Activated CD4-positive, CD25-positive, alpha-beta regulatory T cell treated with anti-CD3 and anti-CD28 coated beads, Interleukin-2, amount 50 U/mL, for 72 hours (primary cell): ENCODE results near the gene MT4.
A peak's percentile ranks its signal among the peaks of the same experiment; 100 is the strongest.

Experiments used
- DNase-seq: peaks from one replicate; pipeline ENCODE4 v3.0.0; 2021

MT4 gene

DNA sequence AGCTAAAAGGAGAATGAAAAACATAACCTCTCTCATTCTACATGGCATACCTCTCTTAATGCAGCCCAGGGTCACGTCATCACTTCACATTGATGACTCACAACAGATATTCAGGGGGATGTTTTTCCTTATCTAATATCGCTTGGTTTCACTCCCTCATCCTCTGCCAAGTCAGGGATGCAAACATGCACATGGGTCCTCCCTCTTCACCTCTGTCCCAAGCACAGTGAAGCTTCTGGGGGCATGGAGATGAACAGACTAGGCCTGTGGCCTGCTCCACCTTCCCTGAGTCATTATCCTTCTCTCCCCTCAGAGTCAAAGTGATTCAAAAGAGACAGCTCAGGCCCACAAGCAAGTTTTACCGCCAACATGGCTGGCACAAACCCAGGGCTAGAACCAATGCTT is 41.2 kb downstream of the MT4 start:
- no peak for DNase-seq

DNA sequence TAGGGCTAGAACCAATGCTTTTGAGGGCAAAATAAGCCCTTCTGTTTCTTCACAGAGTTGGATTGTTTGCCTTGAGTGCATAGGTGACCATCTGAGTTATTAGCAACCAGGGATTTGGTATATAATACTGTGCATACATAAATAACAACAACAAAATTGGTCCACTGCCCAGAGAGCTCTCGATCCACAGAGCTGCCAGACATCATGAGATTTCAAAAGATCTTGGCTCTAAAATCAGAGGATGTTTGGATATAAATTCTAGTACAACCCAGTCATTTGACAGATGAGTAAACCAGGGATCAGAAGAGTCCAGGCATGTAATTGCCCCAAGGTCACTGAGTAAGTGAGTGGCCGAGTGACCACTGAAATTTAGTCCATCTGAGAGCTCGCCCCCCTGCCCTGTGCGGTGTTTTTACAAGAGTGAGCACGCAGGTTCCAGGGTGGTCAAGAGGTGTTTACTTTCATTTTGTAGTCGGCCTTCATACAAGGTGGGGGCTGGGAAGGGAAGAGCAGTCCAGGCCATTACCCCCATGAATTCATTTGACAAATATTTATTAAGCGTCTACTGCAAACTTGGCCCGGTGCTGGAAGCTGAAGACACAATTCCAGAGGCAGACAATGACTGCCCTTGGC is 41.7 kb downstream of the MT4 start:
- DNase-seq: no peak

DNA sequence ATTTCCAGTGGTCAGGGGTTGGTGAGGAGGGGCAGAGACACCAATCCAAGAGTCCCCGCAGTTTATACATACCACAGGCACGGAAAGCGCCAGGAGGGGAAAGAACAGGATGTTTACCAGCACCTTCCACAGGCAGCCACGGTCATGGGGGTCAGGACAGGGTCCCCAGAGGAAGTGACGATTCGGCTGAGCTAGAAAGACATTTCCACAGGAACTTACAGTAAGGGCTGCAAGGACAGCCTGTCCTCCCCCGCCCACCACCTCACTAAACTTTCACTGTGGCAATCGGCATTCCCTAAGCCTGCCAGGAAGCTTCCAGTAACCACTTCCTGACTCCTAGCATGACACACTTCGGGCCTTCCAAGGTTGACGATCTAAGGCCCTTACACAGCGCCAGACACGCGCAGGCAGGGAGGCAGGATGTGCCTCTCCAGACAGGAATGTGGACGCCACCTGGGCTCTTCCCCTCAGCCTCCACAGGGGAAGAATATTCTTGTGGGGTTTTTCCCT is 42.3 kb downstream of the MT4 start:
- DNase-seq: no peak

DNA sequence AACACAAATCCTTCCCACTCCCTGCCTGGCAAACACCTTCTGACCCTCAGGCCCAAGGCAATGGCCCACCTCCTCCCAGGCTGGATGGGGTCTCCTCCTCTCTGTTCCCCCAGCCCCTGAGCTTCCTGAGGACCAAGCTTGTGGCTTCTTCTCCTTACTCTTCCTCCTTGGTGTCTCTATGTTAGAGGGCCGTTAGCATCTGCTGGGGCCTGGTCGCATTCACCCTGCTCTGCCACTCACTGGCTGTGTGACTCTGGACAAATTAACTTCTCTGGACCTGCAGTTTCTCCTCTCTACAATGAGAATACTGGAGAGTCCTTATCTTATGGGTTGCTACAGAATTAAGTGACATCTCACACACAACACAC is 42.8 kb downstream of the MT4 start:
- DNase-seq: no peak

DNA sequence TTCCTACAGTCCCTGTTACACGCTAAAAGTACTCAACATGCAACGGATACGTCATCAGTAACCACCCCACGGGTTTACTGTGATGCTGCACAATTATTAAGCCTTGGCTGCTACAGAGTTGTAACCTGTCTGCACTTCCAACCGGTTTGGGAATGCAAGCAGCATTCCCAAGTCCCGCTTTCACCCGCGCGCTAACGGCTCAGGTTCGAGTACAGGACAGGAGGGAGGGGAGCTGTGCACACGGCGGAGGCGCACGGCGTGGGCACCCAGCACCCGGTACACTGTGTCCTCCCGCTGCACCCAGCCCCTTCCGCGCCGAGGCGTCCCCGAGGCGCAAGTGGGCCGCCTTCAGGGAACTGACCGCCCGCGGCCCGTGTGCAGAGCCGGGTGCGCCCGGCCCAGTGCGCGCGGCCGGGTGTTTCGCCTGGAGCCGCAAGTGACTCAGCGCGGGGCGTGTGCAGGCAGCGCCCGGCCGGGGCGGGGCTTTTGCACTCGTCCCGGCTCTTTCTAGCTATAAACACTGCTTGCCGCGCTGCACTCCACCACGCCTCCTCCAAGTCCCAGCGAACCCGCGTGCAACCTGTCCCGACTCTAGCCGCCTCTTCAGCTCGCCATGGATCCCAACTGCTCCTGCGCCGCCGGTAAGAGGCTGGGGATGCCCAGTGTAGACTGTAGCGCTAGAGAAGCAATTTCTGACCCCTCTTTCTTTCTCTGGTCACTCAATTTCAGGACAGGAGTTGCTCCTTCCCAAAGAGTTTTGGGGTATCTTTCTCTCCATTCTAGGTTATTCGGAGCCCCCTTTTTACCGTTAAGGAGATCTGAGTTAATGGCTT is 43.4 kb downstream of the MT4 start, which contains the start of gene MT2A:
Gene MT2A (plus strand): TSS at position 542 of the 833 bp plus-strand sequence. CDS start 72 bp downstream, at position 614.
- peak; percentile 83 for DNase-seq

DNA sequence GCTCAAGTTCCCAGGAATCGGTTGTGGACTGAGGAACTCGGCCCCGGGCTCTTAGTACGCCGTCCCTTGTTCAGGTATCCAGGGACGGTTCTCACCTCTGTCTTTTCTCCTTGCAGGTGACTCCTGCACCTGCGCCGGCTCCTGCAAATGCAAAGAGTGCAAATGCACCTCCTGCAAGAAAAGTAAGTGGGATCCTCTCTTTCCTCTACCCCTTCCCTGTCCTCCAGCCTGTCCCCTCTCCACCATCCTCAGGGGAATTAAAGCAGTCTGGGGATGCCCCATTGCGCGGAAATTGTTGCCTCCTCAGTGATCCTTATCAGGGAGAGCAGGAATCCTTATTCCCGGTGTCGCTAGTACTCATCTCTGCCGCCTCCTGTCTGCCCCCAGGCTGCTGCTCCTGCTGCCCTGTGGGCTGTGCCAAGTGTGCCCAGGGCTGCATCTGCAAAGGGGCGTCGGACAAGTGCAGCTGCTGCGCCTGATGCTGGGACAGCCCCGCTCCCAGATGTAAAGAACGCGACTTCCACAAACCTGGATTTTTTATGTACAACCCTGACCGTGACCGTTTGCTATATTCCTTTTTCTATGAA is 44.1 kb downstream of the MT4 start:
- no peak for DNase-seq

DNA sequence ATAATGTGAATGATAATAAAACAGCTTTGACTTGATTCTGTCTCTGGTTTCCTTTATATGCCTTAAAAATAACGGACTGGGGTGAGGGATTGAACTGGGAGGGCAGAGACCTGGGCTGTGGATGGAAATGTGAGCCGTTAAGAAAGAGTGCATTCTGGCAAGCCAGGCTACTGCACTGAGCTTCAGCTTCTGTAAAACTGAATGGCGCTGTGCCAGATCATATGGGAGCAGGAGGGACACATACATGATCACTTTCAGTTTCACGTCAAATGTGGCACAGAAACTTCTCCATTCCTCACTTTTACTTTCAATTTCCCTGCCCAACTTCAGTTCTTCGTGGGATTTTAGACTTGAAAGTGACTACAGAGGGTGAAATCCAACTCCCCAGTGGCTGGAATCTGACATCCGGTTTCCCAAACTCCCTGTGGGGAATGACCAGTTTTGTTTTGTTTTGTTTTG is 44.6 kb downstream of the MT4 start:
- DNase-seq: peak; percentile 51

DNA sequence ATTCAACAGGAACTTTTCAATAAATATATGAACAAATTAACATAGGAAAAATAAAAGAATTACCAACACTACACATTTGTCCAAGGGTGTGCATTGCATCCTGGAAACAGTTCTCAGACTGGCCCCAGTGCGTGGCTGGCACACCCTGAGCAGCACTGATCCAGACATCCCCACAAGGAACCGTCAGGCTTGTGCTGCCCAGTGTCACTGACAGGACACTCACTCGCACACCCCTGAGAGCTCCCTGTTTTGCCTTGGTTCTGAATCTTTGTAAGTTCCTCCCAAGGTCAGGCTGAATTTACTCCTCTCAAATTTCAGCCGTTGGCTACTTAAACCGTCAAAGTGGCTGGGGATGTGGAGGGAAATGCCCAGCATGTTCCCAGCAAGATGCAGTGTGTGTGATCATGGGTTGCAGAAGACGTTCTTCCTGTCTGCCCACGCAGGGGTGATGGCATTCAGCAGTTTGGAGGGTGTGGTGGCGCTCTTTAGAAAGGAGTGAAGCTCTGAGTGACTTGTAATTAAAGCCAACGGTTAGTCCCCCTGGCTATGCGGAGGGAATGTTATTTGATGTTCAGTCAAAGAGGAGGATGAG is 45.2 kb downstream of the MT4 start:
- peak; percentile 66 for DNase-seq

DNA sequence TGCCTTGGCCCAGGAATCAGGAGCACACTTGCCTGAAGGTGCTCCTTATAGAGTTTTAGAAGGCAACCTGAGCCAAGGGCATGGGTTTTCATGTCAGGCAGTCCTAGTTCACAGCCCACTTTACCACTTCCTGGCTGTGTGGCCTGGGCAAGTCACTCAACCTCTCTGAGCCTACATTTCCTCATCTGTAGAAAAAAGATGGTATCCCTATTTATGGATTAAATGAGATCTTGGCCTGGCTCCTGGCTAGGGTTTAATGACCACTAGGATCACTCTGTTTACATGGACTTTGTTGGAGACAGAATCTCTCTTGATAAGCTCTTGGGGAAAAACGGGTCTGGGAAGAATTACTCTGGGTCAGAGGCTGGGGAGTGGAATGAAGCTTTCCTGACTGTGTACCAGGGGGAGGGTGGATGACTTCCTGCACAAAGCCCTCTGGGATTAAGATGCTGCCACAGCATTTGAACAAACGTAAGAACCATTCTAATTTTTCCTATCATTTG is 45.8 kb downstream of the MT4 start:
- peak; percentile 48 for DNase-seq

DNA sequence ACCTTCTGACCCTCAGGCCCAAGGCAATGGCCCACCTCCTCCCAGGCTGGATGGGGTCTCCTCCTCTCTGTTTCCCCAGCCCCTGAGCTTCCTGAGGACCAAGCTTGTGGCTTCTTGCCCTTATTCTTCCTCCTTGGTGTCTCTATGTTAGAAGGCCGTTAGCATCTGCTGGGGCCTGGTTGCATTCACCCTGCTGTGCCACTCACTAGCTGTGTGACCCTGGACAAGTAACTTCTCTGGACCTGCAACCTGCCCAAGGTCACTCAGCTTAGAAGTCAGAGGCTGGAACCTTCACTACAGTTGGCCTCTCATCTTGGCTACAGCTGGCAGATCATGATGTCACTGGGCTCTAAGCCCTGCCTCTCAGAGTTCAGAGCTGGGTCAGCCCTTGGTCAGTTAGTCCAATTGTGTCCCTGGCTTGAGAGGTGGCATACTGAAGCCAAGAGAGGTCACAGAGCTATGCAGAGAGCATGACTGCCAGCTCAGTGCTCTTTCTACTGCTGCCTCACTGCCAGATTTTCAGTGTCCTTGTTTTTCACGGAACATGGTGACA is 46.5 kb downstream of the MT4 start:
- DNase-seq: no peak

DNA sequence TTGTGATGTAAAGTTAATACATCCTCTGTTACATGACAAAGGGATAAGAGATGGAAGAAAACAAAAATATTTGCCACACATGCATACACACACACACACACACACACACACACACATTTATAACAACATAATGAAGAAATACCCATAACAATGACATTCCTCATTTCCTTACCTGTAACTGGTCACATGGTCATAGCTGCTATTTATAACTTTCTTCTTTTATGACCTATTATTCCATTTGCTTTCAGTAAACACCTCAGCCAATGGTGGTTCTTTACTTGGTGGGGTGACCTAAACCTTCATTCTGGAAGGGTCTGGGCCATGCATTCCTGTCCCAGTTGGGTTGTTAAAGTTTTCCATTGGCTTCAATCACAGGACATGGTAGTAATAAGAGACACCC is 48.8 kb downstream of the MT4 start:
- no peak for DNase-seq

DNA sequence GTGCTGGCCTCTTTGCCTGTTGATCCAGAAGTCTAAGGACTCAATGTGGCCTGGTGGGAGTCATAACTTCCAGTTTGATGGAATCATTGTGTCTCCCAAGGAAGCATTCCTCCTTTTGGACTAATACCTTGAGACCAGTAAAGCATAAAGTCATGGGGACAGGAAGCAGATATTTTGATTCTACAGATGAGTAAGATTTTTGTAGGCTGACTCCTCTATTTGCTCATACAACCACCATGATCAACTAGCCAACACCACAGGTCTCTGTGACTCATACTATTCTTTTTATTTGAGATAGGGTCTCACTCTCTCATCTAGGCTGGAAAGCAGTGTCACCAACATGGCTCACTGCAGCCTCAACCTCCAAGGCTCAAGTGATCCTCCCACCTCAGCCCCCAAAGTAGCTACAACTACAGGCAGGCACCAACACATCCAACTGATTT is 49.7 kb downstream of the MT4 start:
- DNase-seq: no peak

DNA sequence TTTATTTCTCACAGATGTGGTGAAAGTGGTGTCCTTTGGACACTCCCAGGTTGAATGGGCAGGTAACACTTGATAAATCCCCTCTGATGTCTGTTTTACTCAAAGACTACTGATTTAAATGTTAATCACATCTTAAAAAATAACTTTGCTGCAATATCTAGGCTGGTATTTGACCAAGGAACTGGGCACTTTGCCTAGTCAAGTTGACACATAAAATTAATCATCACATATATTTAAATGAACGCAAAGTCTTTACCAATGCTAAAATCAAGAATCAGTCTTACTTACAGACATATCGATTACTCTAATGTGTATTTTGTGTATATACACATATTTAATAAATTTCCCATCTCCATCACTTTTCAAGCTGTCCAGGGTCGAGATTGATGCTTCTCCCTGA is 50.5 kb downstream of the MT4 start:
- DNase-seq: no peak

DNA sequence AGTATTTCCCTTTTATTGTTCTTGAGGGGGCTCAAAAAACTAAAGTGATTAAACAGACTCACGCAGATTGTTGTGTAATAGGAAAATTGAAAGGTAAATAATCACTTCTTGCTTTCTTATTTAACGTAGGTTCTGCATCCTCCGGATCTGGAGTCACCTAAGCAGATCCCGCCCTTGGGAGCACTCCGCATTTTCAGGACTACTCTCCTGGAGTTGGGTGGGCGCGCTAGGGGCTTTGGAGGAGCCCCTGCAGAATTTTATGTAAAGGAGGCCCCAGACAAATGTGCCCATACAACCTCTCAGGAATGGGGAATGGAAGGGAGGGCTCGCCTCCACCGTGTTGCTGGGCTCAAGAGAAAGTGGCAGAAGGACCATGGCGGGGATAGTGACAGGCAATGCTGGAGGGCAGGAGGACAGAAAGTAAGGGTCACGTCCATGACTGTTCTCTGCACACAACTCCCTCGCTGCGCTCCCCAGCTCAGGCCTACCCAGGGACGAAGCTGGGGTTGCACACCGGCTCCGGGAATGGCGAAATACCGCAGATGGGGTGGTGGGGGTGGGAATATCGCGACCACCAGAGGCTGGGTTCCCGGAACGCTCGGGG is 51.8 kb downstream of the MT4 start:
- no peak for DNase-seq

DNA sequence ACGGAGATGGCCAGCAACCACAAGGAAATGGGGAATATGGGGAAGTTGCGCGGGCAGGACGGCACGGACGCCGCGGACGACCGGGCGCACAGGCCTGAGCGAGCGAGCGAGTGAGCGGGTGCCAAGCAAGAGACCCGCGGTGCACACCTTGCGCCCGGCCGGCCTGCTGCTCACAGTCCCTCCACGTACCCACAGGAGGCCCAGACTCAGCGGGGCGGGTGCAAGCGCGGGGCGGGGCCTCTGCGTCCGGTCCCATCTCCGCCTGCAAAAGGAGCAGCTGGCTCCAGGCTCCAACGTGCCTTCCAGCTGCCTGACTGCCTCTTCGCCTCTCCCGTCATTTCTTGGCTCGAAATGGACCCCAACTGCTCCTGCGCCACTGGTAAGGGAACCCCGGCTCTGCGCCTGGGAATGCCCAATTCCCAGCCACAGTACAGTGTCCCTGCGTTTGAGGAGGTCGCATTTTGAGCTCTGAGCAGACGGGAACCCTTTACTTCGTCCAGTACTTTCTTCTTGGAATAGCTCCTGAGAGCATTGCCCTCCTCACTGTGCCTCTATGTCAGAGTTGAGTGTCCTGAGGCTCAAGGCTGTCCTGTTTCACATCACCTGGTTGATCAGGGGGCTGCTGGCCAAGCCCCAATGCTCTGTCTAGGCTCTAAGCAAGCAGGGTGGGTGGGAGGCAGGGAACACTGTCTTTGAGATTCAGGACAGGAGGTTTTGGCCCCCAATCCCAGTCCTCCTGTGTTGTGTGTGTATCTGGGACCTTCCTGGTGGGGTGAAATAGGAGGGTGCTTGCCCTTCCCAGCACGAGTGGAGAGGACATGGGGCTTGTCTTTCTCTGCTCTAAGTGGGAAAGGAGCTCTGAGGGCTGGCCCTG is 52.6 kb downstream of the MT4 start:
- peak; percentile 53 for DNase-seq

DNA sequence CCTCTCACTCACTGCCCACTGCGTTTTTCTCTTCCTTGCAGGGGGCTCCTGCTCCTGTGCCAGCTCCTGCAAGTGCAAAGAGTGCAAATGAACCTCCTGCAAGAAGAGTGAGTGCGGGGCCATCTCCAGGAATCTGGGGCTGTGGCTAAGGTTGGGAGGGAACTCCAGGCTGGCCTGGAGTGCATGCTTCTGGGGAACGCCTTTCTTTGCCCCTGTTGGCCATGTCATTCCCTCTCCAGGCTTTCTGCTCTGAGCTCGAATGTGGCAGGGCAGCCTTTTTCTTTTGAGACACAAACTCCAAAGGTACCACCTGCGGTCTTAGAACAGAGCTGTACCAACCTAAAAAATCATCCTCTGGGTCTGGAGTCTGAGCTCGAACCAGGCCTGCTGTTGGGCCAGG is 53.3 kb downstream of the MT4 start:
- DNase-seq: no peak
